HG03432 (cell line): ENCODE measurements around the gene LRMDA.

ENCODE experiments used
- ATAC-seq: cut with Tn5 transposase; IDR thresholded peaks from one replicate; pipeline ENCODE4 v1.9.1; 2021; ENCODE audit warnings: mild to moderate bottlenecking, moderate library complexity; ENCODE audit not compliant: unreplicated experiment

LRMDA gene

GRCh38 chr10:75633568-75633967 lies 202.1 kb downstream of the LRMDA start:
- ATAC-seq, result no peak

- no peak for ATAC-seq
Measured at GRCh38 chr10:75634947-75635346, 203.5 kb downstream of the LRMDA start.

GRCh38 chr10:75638752-75639151 lies 207.3 kb downstream of the LRMDA start:
- no peak for ATAC-seq

GRCh38 chr10:75639736-75640135 lies 208.3 kb downstream of the LRMDA start:
- no peak for ATAC-seq

GRCh38 chr10:75640381-75640780 lies 209.0 kb downstream of the LRMDA start:
- ATAC-seq, result no peak

GRCh38 chr10:75640803-75641202 lies 209.4 kb downstream of the LRMDA start:
- no peak for ATAC-seq

- no peak for ATAC-seq
Measured at GRCh38 chr10:75643405-75643804, 212.0 kb downstream of the LRMDA start.

GRCh38 chr10:75643944-75644692 lies 212.7 kb downstream of the LRMDA start:
- ATAC-seq, result no peak

- ATAC-seq, result no peak
Measured at GRCh38 chr10:75645704-75646103, 214.3 kb downstream of the LRMDA start.

GRCh38 chr10:75646218-75646915 lies 214.9 kb downstream of the LRMDA start:
- no peak for ATAC-seq

- ATAC-seq, result no peak
Measured at GRCh38 chr10:75646916-75647315, 215.5 kb downstream of the LRMDA start.

- ATAC-seq, result no peak
Measured at GRCh38 chr10:75647675-75648074, 216.3 kb downstream of the LRMDA start.

- no peak for ATAC-seq
Measured at GRCh38 chr10:75648351-75648750, 216.9 kb downstream of the LRMDA start.

- no peak for ATAC-seq
Measured at GRCh38 chr10:75648854-75649253, 217.4 kb downstream of the LRMDA start.

- no peak for ATAC-seq
Measured at GRCh38 chr10:75649466-75649865, 218.0 kb downstream of the LRMDA start.

GRCh38 chr10:75650648-75651047 lies 219.2 kb downstream of the LRMDA start:
- ATAC-seq, result no peak

GRCh38 chr10:75651417-75651816 lies 220.0 kb downstream of the LRMDA start:
- ATAC-seq, result no peak

GRCh38 chr10:75652146-75652740 lies 220.8 kb downstream of the LRMDA start:
- ATAC-seq, result no peak

GRCh38 chr10:75653761-75654160 lies 222.3 kb downstream of the LRMDA start:
- ATAC-seq, result no peak

GRCh38 chr10:75654171-75654771 lies 222.8 kb downstream of the LRMDA start:
- ATAC-seq, result no peak

GRCh38 chr10:75654772-75655171 lies 223.3 kb downstream of the LRMDA start:
- no peak for ATAC-seq
